A549 (cell line): ENCODE measurements around the gene KLHL1. TPM values are rescaled to one million over a fixed set of nuclear protein-coding genes. Genes with fewer than 3 reads are reported as not detected.

Experiments
- ATAC-seq, 2 experiments: fragments of 200-7000 bp in 1 of 2; fragments of >200 bp in 1 of 2; cut with Nextera tagmentation in 1 of 2; cut with Tn5 transposase in 1 of 2; 3 replicates each; pipeline versions ENCODE4 v1.8.0 to v1.9.1; 2018 to 2020; ENCODE audit warnings: mild to moderate bottlenecking in 1 of 2, moderate library complexity in 1 of 2
- CTCF ChIA-PET: fragments of 300-600 bp; sonication (Branson Sonifier 250); formaldehyde crosslinking; extraction: SDS; loops from one replicate; lab custom pipeline; 2021; ENCODE audit warnings: antibody characterized with exemption, inconsistent platforms; lab: Yijun Ruan, JAX
- POLR2A ChIA-PET: fragments of 350-600 bp; formaldehyde crosslinking; extraction: SDS; loops from one replicate; lab custom pipeline; 2021; ENCODE audit warnings: antibody characterized with exemption, inconsistent platforms; lab: Yijun Ruan, JAX
- DNase-seq, 2 experiments: peaks; one replicate each; pipeline versions ENCODE4 v3.0.0 to v3.0.0-alpha.2; 2011 to 2016; ENCODE audit warnings: low read depth in 1 of 2, low spot score in 1 of 2
- FAIRE-seq: peaks from 2 replicates; lab custom pipeline; 2011; peaks lifted over from hg19 to GRCh38; lab: Jason Lieb, UNC
- H3K27ac ChIP-seq, 2 experiments: fragments of >200 bp; sonication (Bioruptor Twin); formaldehyde crosslinking; 3 replicates each; pipeline ENCODE4 v1.5.1; 2016 to 2017
- H3K4me1 ChIP-seq: fragments of >200 bp; sonication (Bioruptor Twin); formaldehyde crosslinking; 3 replicates; pipeline ENCODE4 v1.6.1; 2016
- H3K4me2 ChIP-seq: fragments of >200 bp; sonication (Bioruptor Twin); formaldehyde crosslinking; 3 replicates; pipeline ENCODE4 v1.6.1; 2016
- H3K4me3 ChIP-seq: fragments of >200 bp; sonication (Bioruptor Twin); formaldehyde crosslinking; 3 replicates; pipeline ENCODE4 v1.5.1; 2016
- H3K9me3 ChIP-seq: fragments of >200 bp; sonication (Bioruptor Twin); formaldehyde crosslinking; 3 replicates; pipeline ENCODE4 v1.6.1; 2016
- BCL3 ChIP-seq: fragments of >200 bp; sonication (Bioruptor Twin); formaldehyde crosslinking; IDR thresholded peaks from 3 replicates; pipeline ENCODE4 v1.6.1; 2016
- BHLHE40 ChIP-seq: IDR thresholded peaks from 2 replicates; pipeline ENCODE4 v1.6.1; 2012; ENCODE audit warnings: low read depth, low read length, inconsistent platforms
- CBX2 ChIP-seq: fragments of 200-600 bp; sonication (generic); IDR thresholded peaks from 2 replicates; pipeline ENCODE4 v1.6.1; 2016; ENCODE audit warnings: low read depth, mild to moderate bottlenecking, borderline replicate concordance
- CBX8 ChIP-seq: fragments of 200-600 bp; sonication (generic); IDR thresholded peaks from 2 replicates; pipeline ENCODE4 v1.6.1; 2016
- CHD4 ChIP-seq: fragments of 200-600 bp; sonication (generic); IDR thresholded peaks from 2 replicates; pipeline ENCODE4 v1.6.1; 2016; ENCODE audit warnings: antibody characterized with exemption, mild to moderate bottlenecking, borderline replicate concordance
- EHF ChIP-seq: fragments of 250-450 bp; sonication (Bioruptor Pico); IDR thresholded peaks from 2 replicates; pipeline ENCODE4 v1.5.0; 2020; ENCODE audit warnings: mild to moderate bottlenecking
- ESRRA ChIP-seq: fragments of 150-350 bp; IDR thresholded peaks from 2 replicates; pipeline ENCODE4 v1.6.1; 2014; ENCODE audit warnings: mild to moderate bottlenecking, low read length, borderline replicate concordance
- FOSB ChIP-seq: fragments of 250-450 bp; sonication (Bioruptor Pico); IDR thresholded peaks from 2 replicates; pipeline ENCODE4 v1.5.0; 2020; ENCODE audit warnings: mild to moderate bottlenecking, moderate library complexity
- FOSL2 ChIP-seq, 2 experiments: fragments of 450-650 bp in 1 of 2; fragments of >200 bp in 1 of 2; sonication (Bioruptor Twin) in 1 of 2; formaldehyde crosslinking; IDR thresholded peaks; 2 replicates each; pipeline versions ENCODE4 v1.5.0 to v1.6.1; 2016 to 2020; ENCODE audit warnings: mild to moderate bottlenecking in 1 of 2, moderate library complexity in 1 of 2
- FOXS1 ChIP-seq: fragments of 250-450 bp; sonication (Bioruptor Pico); IDR thresholded peaks from 2 replicates; pipeline ENCODE4 v1.5.0; 2020; ENCODE audit warnings: mild to moderate bottlenecking, moderate library complexity
- HMGXB4 ChIP-seq: fragments of 250-450 bp; sonication (Bioruptor Pico); IDR thresholded peaks from 2 replicates; pipeline ENCODE4 v1.5.0; 2021; ENCODE audit warnings: mild to moderate bottlenecking, moderate library complexity, borderline replicate concordance
- JUNB ChIP-seq: fragments of >200 bp; sonication (Bioruptor Twin); formaldehyde crosslinking; IDR thresholded peaks from 2 replicates; pipeline ENCODE4 v1.6.1; 2016
- KDM1A ChIP-seq: fragments of 200-600 bp; sonication (generic); IDR thresholded peaks from 2 replicates; pipeline ENCODE4 v1.6.1; 2016; ENCODE audit warnings: low read depth, mild to moderate bottlenecking
- NFE2L2 ChIP-seq: fragments of 150-350 bp; conservative IDR thresholded peaks from 2 replicates; pipeline ENCODE4 v1.6.1; 2014; ENCODE audit warnings: low read length
- NPAS2 ChIP-seq: fragments of 250-450 bp; sonication (Bioruptor Pico); IDR thresholded peaks from 2 replicates; pipeline ENCODE4 v1.8.0; 2022; ENCODE audit warnings: mild to moderate bottlenecking, moderate library complexity, borderline replicate concordance
- PHF8 ChIP-seq: fragments of 200-600 bp; sonication (generic); IDR thresholded peaks from 2 replicates; pipeline ENCODE4 v1.6.1; 2016; ENCODE audit warnings: low read depth, mild to moderate bottlenecking, antibody characterized with exemption, moderate library complexity, borderline replicate concordance
- POLR2A ChIP-seq: IDR thresholded peaks from 2 replicates; pipeline ENCODE4 v1.6.1; 2012; ENCODE audit warnings: mild to moderate bottlenecking, low read length
- RARB ChIP-seq: fragments of 250-450 bp; sonication (Bioruptor Pico); IDR thresholded peaks from 2 replicates; pipeline ENCODE4 v1.8.0; 2021; ENCODE audit warnings: mild to moderate bottlenecking, moderate library complexity
- RCOR1 ChIP-seq: fragments of 150-350 bp; IDR thresholded peaks from 2 replicates; pipeline ENCODE4 v1.6.1; 2014; ENCODE audit warnings: antibody characterized with exemption, low read length, low read depth
- REST ChIP-seq: fragments of 200-600 bp; sonication (generic); IDR thresholded peaks from 2 replicates; pipeline ENCODE4 v1.6.1; 2016; ENCODE audit warnings: antibody characterized with exemption, mild to moderate bottlenecking, moderate library complexity
- RFX5 ChIP-seq: fragments of 450-650 bp; IDR thresholded peaks from 2 replicates; pipeline ENCODE4 v1.7.1; 2014; ENCODE audit warnings: antibody characterized with exemption, mild to moderate bottlenecking, moderate library complexity
- TP53 ChIP-seq: fragments of 250-450 bp; sonication (Bioruptor Pico); IDR thresholded peaks from 2 replicates; pipeline ENCODE4 v1.5.0; 2021; ENCODE audit warnings: mild to moderate bottlenecking, moderate library complexity
- USF2 ChIP-seq: fragments of 450-650 bp; IDR thresholded peaks from 2 replicates; pipeline ENCODE4 v1.6.1; 2014; ENCODE audit warnings: antibody characterized with exemption
- ZSCAN20 ChIP-seq: fragments of 250-450 bp; sonication (Bioruptor Pico); IDR thresholded peaks from 2 replicates; pipeline ENCODE4 v1.8.0; 2022; ENCODE audit warnings: mild to moderate bottlenecking, moderate library complexity
- WGBS: methylation state at CpG from one replicate; pipeline ENCODE4 v1.1.6; 2017; ENCODE audit errors: missing lambda C conversion rate; 5-methylcytosine and 5-hydroxymethylcytosine counted together
- polyA plus RNA-seq, 4 experiments: library from polyadenylated mRNA; depleted of rRNA in 3 of 4; stranded (reverse); fragments of >200 nt; fragmentation: RNase III in 1 of 4; extraction: RNeasy Plus Mini Kit Qiagen cat#74134 plus additional on column Dnase treatment in 1 of 4; gene quantifications; 2 replicates in 3 of 4; 3 replicates in 1 of 4; pipeline ENCODE4 v1.2.3, GENCODE V29; 2011 to 2017
- TF ChIP-seq, protein P1 (sequence below): IDR thresholded peaks from 2 replicates; pipeline ENCODE4 v1.6.1; 2012
- TF ChIP-seq, protein P2 (sequence below): IDR thresholded peaks from 2 replicates; pipeline ENCODE4 v1.6.1; 2012; ENCODE audit warnings: low read depth, borderline replicate concordance

Gene KLHL1
- polyA plus RNA-seq, 2 of the 4 experiments (the other 2 are of a cell fraction) = not detected

GRCh38 chr13:70107498-70108281 lies 562 bp downstream of the KLHL1 start, which contains the start of gene ATXN8OS:
Gene ATXN8OS (plus strand): TSS chr13:70107826.
- H3K4me3 ChIP-seq = no peak within 1 kb of the TSS
- H3K4me1 ChIP-seq = no peaks in the 10 kb centered on the region
- 50% methylated on average over 19 of the region's 53 CpGs for WGBS

GRCh38 chr13:70107125-70107497 lies 1.1 kb downstream of the KLHL1 start:
- Histone ChIP-seq H3K27ac (no peak overlapping the region), H3K4me3 (no peak overlapping the region), H3K4me2 (no peak overlapping the region), H3K4me1 (no peaks in the 10 kb centered on the region), H3K9me3 (no peaks in the 10 kb centered on the region)
- FAIRE-seq = no peak
- no peak for ATAC-seq
- ChIA-PET POLR2A (no interaction called here), CTCF (no interaction called here)
- 27% methylated on average over 9 of the region's 9 CpGs for WGBS
- no peak for DNase-seq
- no peak for TF ChIP-seq RCOR1
- no peak for TF ChIP-seq USF2
- TF ChIP-seq POLR2A = no peak
- TF ChIP-seq, protein P1, sequence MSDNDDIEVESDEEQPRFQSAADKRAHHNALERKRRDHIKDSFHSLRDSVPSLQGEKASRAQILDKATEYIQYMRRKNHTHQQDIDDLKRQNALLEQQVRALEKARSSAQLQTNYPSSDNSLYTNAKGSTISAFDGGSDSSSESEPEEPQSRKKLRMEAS = no peak
- no peak for TF ChIP-seq KDM1A
- TF ChIP-seq EHF (CRISPR knock-in tag) = no peak
- no peak for TF ChIP-seq BCL3
- no peak for TF ChIP-seq CBX2
- no peak for TF ChIP-seq CHD4
- TF ChIP-seq, protein P2, sequence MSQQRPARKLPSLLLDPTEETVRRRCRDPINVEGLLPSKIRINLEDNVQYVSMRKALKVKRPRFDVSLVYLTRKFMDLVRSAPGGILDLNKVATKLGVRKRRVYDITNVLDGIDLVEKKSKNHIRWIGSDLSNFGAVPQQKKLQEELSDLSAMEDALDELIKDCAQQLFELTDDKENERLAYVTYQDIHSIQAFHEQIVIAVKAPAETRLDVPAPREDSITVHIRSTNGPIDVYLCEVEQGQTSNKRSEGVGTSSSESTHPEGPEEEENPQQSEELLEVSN = no peak

More at GRCh38 chr13:70107498-70108281, 562 bp downstream of the KLHL1 start, which contains the start of gene ATXN8OS:
- ATAC-seq = no peak
- no peak within 1 kb of the TSS for H3K4me2 ChIP-seq
- no peak for DNase-seq
- ChIA-PET POLR2A (no interaction called here), CTCF (no interaction called here)
- H3K9me3 ChIP-seq = no peaks in the 10 kb centered on the region
- TF ChIP-seq REST (no peak), RARB (CRISPR knock-in tag) (no peak), BCL3 (no peak), FOSB (no peak), FOSL2 (IDR thresholded peaks at IDR 0.05) (no peak), FOSL2 (CRISPR knock-in tag; IDR thresholded peaks at IDR 0.05) (no peak), ESRRA (no peak), NPAS2 (CRISPR knock-in tag) (no peak), RFX5 (no peak), TP53 (CRISPR knock-in tag) (no peak), ZSCAN20 (no peak), NFE2L2 (no peak), JUNB (no peak), BHLHE40 (no peak), CBX8 (no peak), HMGXB4 (CRISPR knock-in tag) (no peak), FOXS1 (CRISPR knock-in tag) (no peak), PHF8 (no peak)
- no peak for FAIRE-seq
- no peak within 1 kb of the TSS for H3K27ac ChIP-seq
